HL-60 (cell line): ENCODE measurements around the gene LIMCH1.

Source experiments
- DNase-seq, 2 experiments: peaks; one replicate each; pipeline ENCODE4 v3.0.0-alpha.2; 2010 to 2020; ENCODE audit warnings: low read depth in 1 of 2, low spot score in 1 of 2
- H3K27ac ChIP-seq: fragments of 250-450 bp; sonication (Bioruptor Pico); replicated peaks from 2 replicates; pipeline ENCODE4 v1.5.1; 2020; ENCODE audit warnings: mild to moderate bottlenecking, moderate library complexity
- H3K27me3 ChIP-seq: fragments of 250-450 bp; sonication (Bioruptor Pico); 2 replicates; pipeline ENCODE4 v1.5.1; 2021; ENCODE audit warnings: mild to moderate bottlenecking, moderate library complexity; ENCODE audit not compliant: insufficient read depth, poor library complexity, severe bottlenecking
- H3K4me3 ChIP-seq: replicated peaks from 2 replicates; pipeline ENCODE4 v1.5.1; 2011; ENCODE audit warnings: mild to moderate bottlenecking, control low read depth, low read length; ENCODE audit not compliant: insufficient read depth
- GABPA ChIP-seq: IDR thresholded peaks from 2 replicates; pipeline ENCODE4 v1.6.1; 2012; ENCODE audit warnings: low read depth
- POLR2AphosphoS5 ChIP-seq: IDR thresholded peaks from 2 replicates; pipeline ENCODE4 v1.6.1; 2012; ENCODE audit warnings: low read depth
- SPI1 ChIP-seq: IDR thresholded peaks from 2 replicates; pipeline ENCODE4 v1.6.1; 2012; ENCODE audit warnings: low read depth, mild to moderate bottlenecking, borderline replicate concordance
- TF ChIP-seq, protein P1 (sequence below): IDR thresholded peaks from 2 replicates; pipeline ENCODE4 v1.6.1; 2012; ENCODE audit warnings: low read depth; ENCODE audit not compliant: insufficient replicate concordance
- TF ChIP-seq, protein P2 (sequence below): IDR thresholded peaks from one replicate; pipeline ENCODE4 v1.5.1; 2011; ENCODE audit warnings: low read length, control low read depth, inconsistent platforms; ENCODE audit not compliant: insufficient read depth

The LIMCH1 gene

DNA sequence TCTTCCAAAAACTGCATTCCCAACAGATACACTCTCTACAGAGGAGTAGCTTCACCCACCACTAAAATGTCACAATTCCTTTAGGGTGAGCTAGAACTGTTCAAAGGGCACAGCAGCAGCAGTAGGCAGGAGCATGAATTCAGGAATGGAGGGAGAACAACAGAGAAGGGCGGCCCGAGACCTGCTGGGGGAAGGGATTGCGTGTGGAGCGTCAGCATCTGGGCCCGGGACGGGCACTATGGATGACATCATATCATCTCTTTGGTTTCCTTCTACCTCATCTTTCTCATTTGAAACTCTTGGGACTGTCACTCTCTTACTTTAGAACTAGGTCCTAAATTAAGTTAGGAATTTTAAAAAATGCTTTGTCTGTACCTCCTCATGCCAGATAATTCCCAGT is 115.6 kb downstream of the LIMCH1 start:
- TF ChIP-seq, protein P1, sequence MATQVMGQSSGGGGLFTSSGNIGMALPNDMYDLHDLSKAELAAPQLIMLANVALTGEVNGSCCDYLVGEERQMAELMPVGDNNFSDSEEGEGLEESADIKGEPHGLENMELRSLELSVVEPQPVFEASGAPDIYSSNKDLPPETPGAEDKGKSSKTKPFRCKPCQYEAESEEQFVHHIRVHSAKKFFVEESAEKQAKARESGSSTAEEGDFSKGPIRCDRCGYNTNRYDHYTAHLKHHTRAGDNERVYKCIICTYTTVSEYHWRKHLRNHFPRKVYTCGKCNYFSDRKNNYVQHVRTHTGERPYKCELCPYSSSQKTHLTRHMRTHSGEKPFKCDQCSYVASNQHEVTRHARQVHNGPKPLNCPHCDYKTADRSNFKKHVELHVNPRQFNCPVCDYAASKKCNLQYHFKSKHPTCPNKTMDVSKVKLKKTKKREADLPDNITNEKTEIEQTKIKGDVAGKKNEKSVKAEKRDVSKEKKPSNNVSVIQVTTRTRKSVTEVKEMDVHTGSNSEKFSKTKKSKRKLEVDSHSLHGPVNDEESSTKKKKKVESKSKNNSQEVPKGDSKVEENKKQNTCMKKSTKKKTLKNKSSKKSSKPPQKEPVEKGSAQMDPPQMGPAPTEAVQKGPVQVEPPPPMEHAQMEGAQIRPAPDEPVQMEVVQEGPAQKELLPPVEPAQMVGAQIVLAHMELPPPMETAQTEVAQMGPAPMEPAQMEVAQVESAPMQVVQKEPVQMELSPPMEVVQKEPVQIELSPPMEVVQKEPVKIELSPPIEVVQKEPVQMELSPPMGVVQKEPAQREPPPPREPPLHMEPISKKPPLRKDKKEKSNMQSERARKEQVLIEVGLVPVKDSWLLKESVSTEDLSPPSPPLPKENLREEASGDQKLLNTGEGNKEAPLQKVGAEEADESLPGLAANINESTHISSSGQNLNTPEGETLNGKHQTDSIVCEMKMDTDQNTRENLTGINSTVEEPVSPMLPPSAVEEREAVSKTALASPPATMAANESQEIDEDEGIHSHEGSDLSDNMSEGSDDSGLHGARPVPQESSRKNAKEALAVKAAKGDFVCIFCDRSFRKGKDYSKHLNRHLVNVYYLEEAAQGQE = no peak
- TF ChIP-seq, protein P2, sequence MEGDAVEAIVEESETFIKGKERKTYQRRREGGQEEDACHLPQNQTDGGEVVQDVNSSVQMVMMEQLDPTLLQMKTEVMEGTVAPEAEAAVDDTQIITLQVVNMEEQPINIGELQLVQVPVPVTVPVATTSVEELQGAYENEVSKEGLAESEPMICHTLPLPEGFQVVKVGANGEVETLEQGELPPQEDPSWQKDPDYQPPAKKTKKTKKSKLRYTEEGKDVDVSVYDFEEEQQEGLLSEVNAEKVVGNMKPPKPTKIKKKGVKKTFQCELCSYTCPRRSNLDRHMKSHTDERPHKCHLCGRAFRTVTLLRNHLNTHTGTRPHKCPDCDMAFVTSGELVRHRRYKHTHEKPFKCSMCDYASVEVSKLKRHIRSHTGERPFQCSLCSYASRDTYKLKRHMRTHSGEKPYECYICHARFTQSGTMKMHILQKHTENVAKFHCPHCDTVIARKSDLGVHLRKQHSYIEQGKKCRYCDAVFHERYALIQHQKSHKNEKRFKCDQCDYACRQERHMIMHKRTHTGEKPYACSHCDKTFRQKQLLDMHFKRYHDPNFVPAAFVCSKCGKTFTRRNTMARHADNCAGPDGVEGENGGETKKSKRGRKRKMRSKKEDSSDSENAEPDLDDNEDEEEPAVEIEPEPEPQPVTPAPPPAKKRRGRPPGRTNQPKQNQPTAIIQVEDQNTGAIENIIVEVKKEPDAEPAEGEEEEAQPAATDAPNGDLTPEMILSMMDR = no peak
- TF ChIP-seq GABPA (no peak), SPI1 (no peak), POLR2AphosphoS5 (no peak)
- no peak overlapping the region for H3K4me3 ChIP-seq
- no peak overlapping the region for H3K27ac ChIP-seq
- H3K27me3 ChIP-seq = peaks cover 2% of the 10 kb centered on the region
- no peak for DNase-seq

DNA sequence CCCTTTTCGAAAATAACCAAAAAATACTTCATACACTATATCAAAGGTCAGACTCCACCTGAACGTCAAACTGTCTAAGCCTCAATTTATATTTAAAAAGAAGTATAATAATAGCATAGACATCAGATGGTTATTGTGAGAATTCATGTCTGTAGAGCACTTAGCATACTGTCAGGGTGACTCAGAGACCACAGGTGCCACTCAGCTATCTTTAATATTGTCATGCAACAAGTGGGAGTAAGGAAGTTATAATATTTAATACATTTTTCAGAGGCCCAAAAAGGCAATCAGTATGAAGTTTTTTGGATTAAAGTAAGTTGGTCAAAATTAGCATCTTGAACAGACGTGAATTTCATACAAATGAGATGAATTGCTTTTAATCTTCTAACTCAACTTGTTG is 117.2 kb downstream of the LIMCH1 start:
- H3K27ac ChIP-seq = no peak overlapping the region
- no peak for DNase-seq
- peaks cover 2% of the 10 kb centered on the region for H3K27me3 ChIP-seq
- H3K4me3 ChIP-seq = no peak overlapping the region
- TF ChIP-seq GABPA = no peak
- TF ChIP-seq, protein P1 = no peak
- no peak for TF ChIP-seq SPI1
- TF ChIP-seq, protein P2 = no peak

DNA sequence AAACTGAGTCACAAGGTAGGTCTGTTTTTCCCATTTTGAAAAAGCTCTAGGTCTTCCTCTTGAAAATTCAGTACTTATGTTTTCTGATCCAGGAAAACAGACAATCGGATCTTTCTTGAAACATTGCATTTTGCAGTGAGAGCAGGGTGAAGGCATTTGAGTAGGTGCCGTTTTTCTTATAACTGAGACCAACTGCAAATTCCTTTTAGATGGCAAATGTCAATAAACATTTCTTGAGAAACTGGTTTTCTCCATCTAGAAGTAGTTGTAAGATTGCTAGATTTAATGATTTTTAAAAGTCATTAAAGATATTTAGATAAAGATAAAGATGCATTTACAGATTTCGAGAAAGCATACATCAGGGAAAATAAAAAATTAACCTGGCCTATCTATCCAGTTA is 118.1 kb downstream of the LIMCH1 start:
- no peak overlapping the region for H3K4me3 ChIP-seq
- peaks cover 2% of the 10 kb centered on the region for H3K27me3 ChIP-seq
- TF ChIP-seq, protein P1 = no peak
- TF ChIP-seq, protein P2 = no peak
- no peak for TF ChIP-seq SPI1
- no peak for TF ChIP-seq POLR2AphosphoS5
- no peak for TF ChIP-seq GABPA
- DNase-seq = no peak
- H3K27ac ChIP-seq = no peak overlapping the region
